ENCODE results near the gene TERT.
"Not testable (repeated sequence)": the region's sequence is repeated elsewhere in the genome, so short reads cannot be mapped to it uniquely, and the experiment has no call there.

TERT gene

DNA sequence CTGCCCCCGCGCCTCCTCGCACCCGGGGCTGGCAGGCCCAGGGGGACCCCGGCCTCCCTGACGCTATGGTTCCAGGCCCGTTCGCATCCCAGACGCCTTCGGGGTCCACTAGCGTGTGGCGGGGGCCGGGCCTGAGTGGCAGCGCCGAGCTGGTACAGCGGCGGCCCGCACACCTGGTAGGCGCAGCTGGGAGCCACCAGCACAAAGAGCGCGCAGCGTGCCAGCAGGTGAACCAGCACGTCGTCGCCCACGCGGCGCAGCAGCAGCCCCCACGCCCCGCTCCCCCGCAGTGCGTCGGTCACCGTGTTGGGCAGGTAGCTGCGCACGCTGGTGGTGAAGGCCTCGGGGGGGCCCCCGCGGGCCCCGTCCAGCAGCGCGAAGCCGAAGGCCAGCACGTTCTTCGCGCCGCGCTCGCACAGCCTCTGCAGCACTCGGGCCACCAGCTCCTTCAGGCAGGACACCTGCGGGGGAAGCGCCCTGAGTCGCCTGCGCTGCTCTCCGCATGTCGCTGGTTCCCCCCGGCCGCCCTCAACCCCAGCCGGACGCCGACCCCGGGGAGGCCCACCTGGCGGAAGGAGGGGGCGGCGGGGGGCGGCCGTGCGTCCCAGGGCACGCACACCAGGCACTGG, 548 bp downstream of the TERT start:
- no peak for DNase-seq (ENCODE audit: low spot score)

DNA sequence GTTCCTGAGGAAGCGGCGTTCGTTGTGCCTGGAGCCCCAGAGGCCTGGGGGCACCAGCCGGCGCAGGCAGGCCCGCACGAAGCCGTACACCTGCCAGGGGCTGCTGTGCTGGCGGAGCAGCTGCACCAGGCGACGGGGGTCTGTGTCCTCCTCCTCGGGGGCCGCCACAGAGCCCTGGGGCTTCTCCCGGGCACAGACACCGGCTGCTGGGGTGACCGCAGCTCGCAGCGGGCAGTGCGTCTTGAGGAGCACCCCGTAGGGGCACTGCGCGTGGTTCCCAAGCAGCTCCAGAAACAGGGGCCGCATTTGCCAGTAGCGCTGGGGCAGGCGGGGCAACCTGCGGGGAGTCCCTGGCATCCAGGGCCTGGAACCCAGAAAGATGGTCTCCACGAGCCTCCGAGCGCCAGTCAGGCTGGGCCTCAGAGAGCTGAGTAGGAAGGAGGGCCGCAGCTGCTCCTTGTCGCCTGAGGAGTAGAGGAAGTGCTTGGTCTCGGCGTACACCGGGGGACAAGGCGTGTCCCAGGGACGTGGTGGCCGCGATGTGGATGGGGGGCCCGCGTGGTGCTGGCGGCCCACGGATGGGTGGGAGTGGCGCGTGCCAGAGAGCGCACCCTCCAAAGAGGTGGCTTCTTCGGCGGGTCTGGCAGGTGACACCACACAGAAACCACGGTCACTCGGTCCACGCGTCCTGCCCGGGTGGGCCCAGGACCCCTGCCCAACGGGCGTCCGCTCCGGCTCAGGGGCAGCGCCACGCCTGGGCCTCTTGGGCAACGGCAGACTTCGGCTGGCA, 1.3 kb downstream of the TERT start:
- no peak for DNase-seq (ENCODE audit: low spot score)

DNA sequence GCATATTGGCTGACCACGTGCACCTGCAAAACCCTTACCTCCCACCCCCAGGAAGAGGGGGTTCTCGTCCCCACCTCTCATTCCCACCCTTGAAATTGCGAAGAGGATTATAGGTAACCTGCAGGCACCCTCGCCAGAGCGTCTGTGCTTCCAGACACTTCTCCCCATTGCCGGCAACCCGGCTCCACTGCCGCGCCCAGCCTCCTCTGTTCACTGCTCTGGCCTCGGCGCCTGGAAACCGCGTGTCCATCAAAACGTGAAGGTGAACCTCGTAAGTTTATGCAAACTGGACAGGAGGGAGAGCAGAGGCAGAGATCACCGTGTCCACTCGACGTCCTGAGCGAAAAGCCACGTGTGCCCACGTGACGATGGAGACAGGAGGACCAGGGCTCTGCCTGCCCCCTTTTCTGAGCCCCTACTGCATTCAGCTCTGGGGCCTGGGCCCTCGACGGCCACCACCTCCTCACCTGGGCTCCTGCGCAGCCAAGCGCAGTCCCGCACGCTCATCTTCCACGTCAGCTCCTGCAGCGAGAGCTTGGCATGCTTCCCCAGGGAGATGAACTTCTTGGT, 1.9 kb downstream of the TERT start:
- DNase-seq (ENCODE audit: low spot score): no peak

DNA sequence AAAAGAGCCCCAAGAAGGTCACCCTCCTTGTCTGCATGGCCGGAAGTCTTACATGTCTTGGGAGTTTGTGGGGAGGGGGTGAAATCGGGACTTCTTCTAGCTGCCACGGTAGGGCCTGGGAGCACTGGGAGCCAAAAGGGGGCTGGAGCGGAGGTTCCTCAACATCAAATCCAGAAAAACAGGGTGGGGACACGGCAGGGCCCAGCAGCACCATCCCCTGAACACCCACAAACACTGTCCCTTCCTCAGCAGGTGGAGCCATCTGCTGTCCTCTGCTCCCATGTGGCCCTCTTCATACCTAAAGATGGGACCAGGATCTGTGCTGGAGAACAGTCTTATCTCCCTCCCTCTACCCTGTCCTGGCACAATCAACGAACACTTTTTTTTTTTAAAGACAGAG, 2.7 kb downstream of the TERT start:
- DNase-seq (ENCODE audit: low spot score): no peak

DNA sequence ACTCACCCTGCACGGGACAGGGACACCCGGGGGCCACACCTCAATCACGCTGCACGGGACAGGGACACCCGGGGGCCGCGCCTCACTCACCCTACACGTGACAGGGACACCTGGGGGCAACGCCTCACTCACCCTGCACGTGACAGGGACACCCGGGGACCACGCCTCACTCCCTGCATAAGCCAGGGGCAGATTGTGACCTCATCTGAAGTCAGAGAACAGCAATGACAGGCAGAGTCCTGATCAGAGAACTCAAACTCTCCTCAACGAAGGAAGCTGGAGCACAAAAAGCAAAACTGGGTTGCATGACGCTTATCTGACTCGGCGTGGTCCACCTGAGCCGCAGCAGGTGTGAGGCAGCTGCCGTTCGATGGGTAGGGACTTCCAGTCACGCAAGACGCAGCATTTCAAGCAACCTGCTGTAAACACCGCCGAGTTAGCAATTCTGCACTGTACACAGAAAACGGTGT, 3.2 kb downstream of the TERT start:
- no peak for DNase-seq (ENCODE audit: low spot score)

DNA sequence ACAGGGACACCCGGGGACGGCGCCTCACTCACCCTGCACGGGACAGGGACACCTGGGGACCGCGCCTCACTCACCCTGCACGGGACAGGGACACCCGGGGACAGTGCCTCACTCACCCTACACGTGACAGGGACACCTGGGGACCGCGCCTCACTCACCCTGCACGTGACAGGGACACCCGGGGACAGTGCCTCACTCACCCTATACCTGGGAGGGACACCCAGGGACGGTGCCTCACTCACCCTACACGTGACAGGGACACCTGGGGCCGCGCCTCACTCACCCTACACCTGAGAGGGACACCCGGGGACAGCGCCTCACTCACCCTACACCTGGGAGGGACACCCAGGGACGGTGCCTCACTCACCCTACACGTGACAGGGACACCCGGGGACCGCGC, 3.9 kb downstream of the TERT start:
- DNase-seq (ENCODE audit: low spot score): not testable (repeated sequence)

DNA sequence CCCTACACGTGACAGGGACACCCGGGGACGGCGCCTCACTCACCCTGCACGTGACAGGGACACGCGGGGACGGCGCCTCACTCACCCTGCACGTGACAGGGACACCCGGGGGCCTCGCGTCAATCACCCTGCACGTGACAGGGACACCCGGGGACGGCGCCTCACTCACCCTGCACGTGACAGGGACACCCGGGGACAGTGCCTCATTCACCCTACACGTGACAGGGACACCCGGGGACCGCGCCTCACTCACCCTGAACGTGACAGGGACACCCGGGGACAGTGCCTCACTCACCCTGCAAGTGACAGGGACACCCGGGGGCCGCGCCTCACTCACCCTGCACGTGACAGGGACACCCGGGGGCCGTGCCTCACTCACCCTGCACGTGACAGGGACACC, 5.3 kb downstream of the TERT start:
- DNase-seq (ENCODE audit: low spot score): not testable (repeated sequence)

DNA sequence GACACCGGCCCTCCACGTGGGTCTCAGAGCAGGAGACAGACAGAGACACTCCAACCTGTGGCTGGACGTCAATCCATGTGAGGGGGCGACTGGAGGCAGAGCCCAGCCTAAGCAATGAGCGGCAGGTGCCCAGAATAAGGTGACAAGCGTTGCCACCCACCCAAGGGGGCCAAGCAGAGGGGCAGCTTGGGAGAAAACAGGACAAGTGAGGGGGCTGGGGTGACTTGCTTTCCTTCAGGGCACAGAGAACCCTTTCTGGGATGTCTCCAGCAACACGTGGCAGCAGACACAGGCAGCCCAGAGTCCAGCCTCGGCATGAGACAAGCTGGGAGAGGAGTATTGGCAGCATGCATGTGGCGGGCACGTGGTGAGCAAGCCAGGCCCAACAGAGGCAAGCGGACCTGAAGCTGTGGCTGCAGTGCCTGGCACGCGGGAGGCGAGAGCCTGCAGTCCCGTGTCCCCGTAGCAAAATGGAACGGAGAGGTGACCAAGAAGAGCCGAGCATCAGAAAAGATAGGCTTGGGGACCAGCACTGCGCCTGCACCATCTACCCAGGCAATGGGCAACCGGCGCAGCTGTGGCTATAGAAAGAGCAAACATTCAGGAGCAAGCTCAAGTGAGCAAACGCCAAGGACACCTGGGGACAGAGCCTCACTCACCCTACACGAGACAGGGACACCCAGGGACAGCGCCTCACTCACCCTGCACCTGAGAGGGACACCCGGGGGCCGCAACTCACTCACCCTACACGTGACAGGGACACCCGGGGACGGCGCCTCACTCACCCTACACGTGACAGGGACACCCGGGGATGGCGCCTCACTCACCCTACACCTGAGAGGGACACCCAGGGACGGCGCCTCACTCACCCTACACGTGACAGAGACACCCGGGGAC, 6.2 kb downstream of the TERT start:
- no peak for DNase-seq (ENCODE audit: low spot score)

DNA sequence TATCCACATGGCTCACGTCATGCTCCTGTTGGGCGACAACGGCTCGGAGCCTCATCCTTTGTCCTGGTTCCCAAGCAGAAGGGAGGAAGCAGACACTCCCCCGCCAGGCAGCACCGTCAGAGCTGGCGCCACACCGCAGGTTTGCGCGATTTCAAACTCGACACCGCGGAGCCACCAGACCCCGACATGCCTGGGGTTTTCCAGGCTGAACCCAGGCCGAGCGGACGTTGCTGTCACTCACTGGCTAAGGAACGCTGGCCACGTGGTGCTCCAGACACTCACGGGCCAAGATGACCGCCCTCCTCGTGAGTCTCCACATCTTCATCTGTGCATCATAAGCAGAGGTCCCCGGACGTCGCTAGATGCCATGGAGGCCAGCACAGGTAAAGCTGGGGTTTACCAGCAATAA, 9.0 kb downstream of the TERT start:
- DNase-seq (ENCODE audit: low spot score): no peak

DNA sequence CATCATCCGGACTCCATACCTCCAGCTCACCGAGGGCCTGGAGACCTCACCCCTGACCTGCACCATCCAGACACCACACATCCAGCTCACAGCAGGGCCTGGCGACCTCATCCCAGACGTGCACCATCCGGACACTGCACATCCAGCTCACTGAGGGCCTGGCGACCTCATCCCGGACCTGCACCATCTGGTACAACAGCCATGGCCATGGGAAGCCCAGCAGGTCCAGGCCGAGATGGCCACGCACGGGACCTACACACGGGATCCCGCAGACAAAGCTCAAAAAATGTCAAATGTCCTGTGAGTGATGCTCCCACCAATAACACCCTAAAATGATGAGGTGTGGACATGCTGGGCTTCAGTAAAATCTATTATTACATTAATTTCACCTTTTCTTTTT, 9.7 kb downstream of the TERT start:
- no peak for DNase-seq (ENCODE audit: low spot score)

DNA sequence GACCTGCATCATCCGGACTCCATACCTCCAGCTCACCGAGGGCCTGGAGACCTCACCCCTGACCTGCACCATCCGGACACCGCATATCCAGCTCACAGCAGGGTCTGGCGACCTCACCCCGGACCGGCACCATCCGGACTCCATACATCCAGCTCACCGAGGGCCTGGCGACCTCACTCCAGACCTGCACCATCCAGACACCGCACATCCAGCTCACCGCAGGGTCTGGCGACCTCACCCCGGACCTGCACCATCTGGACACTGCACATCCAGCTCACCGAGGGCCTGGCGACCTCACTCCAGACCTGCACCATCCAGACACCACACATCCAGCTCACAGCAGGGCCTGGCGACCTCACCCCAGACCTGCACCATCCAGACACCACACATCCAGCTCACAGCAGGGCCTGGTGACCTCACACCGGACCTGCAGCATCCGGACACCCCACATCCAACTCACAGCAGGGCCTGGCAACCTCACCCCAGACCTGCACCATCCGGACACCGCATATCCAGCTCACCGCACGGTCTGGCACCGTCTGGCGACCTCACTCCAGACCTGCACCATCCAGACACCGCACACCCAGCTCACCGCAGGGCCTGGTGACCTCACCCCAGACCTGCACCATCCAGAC, 10.4 kb downstream of the TERT start:
- DNase-seq (ENCODE audit: low spot score): not testable (repeated sequence)

DNA sequence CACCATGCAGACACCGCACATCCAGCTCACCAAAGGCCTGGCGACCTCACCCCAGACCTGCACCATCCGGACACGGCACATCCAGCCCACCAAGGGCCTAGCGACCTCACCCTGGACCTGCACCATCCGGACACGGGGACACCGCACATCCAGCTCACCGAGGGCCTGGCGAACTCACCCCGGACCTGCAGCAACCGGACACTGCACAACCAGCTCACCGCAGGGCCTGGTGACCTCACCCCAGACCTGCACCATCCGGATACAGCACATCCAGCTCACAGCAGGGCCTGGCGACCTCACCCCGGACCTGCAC, 11.2 kb downstream of the TERT start:
- not testable (repeated sequence) for DNase-seq (ENCODE audit: low spot score)

DNA sequence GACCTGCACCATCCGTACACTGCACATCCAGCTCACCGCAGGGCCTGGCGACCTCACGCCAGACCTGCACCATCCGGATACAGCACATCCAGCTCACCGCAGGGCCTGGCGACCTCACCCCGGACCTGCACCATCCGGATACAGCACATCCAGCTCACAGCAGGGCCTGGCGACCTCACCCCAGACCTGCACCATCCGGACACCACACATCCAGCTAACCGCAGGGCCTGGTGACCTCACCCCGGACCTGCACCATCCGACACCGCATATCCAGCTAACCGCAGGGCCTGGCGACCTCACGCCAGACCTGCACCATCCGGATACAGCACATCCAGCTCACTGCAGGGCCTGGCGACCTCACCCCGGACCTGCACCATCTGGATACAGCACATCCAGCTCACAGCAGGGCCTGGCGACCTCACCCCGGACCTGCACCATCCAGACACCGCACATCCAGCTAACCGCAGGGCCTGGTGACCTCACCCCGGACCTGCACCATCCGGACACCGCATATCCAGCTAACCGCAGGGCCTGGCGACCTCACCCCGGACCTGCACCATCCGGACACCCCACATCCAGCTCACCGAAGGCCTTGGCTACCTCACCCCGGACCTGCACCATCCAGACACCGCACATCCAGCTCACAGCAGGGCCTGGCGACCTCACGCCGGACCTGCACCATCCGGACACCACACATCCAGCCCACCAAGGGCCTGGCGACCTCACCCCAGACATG, 11.7 kb downstream of the TERT start:
- DNase-seq (ENCODE audit: low spot score): not testable (repeated sequence)

DNA sequence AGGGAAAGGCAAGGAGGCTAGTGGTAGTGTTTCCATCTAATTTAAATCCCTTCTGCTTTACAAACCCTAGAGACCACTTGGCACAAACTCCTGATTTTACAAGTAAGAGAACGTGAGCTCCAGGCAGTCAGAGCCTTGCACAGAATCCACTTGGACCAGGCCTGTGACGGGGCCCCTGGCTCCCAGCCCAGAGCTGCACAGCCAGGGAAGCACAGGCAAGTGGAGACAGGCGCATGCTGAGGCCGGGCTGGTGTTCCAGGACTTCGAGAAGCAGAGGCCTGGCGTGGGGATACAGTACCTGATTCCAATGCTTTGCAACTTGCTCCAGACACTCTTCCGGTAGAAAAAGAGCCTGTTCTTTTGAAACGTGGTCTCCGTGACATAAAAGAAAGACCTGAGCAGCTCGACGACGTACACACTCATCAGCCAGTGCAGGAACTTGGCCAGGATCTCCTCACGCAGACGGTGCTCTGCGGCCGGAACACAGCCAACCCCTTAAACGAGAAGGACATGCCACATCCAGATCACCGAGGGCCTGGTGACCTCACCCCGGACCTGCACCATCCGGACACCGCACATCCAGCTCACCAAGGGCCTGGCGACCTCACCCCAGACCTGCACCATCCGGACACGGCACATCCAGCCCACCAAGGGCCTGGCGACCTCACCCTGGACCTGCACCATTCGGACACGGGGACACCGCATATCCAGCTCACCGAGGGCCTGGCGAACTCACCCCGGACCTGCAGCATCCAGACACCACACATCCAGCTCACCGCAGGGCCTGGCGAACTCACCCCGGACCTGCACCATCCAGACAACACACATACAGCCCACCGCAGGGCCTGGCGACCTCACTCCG, 12.5 kb downstream of the TERT start:
- DNase-seq (ENCODE audit: low spot score): no peak

DNA sequence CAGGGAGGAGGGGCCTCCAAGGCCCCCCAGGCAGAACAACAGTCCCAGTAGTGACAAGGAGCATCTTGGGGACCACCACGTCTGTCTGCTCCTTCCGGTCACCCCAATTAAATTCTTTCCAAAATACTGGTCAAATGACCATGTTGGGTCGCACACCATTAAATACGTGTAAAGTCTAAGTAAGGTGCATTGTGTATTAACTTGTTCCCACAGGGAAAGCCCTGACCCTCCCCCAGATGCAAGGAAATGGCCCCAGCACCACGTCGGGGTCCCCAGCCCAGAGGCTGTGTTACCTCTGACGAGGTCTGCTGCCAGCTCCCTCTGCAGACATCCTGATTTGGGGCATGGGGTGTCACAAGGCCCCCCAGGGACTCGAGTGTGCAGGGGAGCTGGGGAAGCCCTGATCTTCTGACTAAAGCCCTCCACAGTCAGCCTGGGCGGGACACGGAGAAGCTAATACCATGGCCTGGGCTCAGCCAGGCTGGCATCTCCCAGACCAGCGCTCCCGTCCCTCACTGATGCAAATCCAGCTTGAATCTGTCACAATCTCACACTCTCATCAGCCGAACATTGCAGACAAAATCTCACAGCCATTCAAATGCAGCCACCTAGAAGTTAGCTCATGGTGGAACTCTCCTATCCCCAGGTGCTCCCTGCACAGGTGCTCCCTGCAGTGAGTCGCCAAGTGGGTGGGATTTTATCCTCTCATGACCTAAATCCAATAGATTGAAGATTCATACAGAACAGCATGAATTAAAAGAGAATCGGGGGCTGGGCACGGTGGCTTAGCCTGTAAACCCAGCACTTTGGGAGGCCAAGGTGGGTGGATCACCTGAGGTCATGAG, 13.6 kb downstream of the TERT start:
- no peak for DNase-seq (ENCODE audit: low spot score)

DNA sequence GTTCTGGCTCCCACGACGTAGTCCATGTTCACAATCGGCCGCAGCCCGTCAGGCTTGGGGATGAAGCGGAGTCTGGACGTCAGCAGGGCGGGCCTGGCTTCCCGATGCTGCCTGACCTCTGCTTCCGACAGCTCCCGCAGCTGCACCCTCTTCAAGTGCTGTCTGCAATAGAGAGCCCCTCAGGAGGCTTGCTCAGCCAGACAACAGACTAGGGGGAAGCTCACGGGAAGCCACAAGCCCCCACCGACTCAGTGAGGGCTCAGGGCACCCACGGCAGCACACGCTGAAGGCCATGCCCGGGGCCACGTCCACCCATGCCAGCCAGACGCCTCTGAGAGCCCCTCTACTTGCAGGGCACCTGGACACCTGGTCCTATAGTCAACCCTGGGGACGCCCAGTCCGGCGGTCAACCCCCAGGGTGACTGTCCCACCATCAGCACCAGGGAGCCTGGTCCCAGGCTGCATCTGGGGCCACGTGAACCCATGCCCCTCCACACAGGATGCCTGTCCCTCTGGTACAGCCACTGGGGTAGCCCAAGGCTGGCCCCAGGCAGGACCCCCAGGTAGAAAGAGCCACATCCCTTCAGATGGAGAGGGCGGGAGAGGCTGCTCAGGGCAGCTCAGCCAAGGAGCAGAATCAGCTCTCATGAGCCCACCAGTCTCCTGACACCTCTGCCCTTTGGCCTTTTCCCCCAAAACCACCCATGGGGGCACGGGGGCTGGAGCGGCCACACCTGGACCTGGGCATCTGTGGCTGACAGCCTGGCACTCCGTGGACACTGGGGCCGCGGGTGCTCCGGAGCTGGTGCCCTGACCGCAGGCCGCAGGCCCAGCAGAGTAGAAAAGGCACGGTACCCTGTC, 14.5 kb downstream of the TERT start:
- DNase-seq (ENCODE audit: low spot score): no peak

DNA sequence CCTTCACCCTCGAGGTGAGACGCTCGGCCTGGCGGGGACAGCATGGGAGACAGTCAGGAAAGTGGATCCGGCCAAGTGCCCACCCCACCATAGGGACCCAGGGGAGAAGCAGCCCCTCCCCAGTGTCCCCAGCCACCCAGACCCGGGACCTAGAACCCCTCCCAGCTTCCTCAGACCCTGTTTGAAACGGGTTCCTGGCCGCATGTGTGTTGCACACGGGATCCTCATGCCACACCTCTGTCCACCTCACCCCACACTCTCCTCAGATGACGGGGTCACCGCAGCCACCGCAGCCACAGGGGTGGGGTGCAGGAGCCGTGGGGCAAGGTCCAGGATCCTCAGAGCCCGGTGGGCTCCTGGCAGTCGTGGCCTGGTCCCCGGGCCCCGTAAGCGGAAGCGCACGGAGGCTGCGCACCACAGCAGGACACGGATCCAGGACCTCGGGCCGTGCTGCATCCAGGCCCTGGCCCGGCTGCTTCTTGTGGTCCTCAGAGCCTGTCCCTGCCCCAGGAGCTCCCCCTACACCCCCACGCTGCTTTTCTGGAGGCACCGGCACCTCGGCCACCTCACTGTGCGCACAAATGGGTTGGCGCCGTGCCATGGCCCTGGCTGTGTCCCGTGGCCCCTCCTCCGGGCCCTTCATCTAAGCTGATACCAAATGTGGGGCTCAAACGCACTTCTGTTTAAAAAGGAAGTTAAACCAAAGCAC, 15.3 kb downstream of the TERT start:
- no peak for DNase-seq (ENCODE audit: low spot score)
